Endodermal cell (in vitro differentiated cells): ENCODE data around the gene DZANK1. TPM values are rescaled to one million over a fixed set of nuclear protein-coding genes. Genes with fewer than 3 reads are reported as not detected.

Experiments
- DNase-seq: peaks from one replicate; pipeline ENCODE4 v3.0.0-alpha.2; 2017
- H3K27ac ChIP-seq: 2 replicates; pipeline ENCODE4 v1.5.1; 2013; ENCODE audit warnings: mild to moderate bottlenecking, low read depth, low read length, moderate library complexity
- H3K27me3 ChIP-seq: 2 replicates; pipeline ENCODE4 v1.6.1; 2013; ENCODE audit warnings: mild to moderate bottlenecking, low read length, moderate library complexity; ENCODE audit not compliant: insufficient read depth, control insufficient read depth, poor library complexity, severe bottlenecking
- H3K36me3 ChIP-seq: 2 replicates; pipeline ENCODE4 v1.7.0; 2013; ENCODE audit warnings: mild to moderate bottlenecking, low read length, moderate library complexity; ENCODE audit not compliant: control insufficient read depth, insufficient read depth
- H3K4me1 ChIP-seq: one replicate; pipeline ENCODE4 v1.7.0; 2013; ENCODE audit warnings: low read length; ENCODE audit not compliant: control insufficient read depth, insufficient read depth
- H3K4me3 ChIP-seq: 2 replicates; pipeline ENCODE4 v1.5.1; 2013; ENCODE audit warnings: mild to moderate bottlenecking, low read length, moderate library complexity
- H3K9ac ChIP-seq: 2 replicates; pipeline ENCODE4 v1.6.1; 2013; ENCODE audit warnings: mild to moderate bottlenecking, low read length, moderate library complexity; ENCODE audit not compliant: poor library complexity, severe bottlenecking; ENCODE audit errors: extremely low read depth
- H3K9me3 ChIP-seq: 2 replicates; pipeline ENCODE4 v1.6.1; 2013; ENCODE audit warnings: mild to moderate bottlenecking, low read length, moderate library complexity; ENCODE audit not compliant: control insufficient read depth
- H3K27ac Mint-ChIP-seq: 2 replicates; pipeline ENCODE4 v1.8.0; 2020; ENCODE audit warnings: mixed read lengths
- H3K27me3 Mint-ChIP-seq: 2 replicates; pipeline ENCODE4 v1.8.0; 2021; ENCODE audit warnings: mild to moderate bottlenecking, mixed read lengths; ENCODE audit not compliant: insufficient read depth
- H3K36me3 Mint-ChIP-seq: 2 replicates; pipeline ENCODE4 v1.8.0; 2020; ENCODE audit warnings: low read depth, mixed read lengths
- H3K4me1 Mint-ChIP-seq: 2 replicates; pipeline ENCODE4 v1.8.0; 2020; ENCODE audit warnings: mixed read lengths
- H3K4me3 Mint-ChIP-seq: 2 replicates; pipeline ENCODE4 v1.8.0; 2020; ENCODE audit warnings: mild to moderate bottlenecking, moderate library complexity, mixed read lengths
- H3K9me3 Mint-ChIP-seq: 2 replicates; pipeline ENCODE4 v1.8.0; 2020; ENCODE audit warnings: mild to moderate bottlenecking, mixed read lengths
- CTCF ChIP-seq: fragments of 200-600 bp; sonication (generic); conservative IDR thresholded peaks from 2 replicates; pipeline ENCODE4 v1.5.0; 2021; ENCODE audit warnings: antibody characterized with exemption, mild to moderate bottlenecking
- WGBS, 2 experiments: methylation state at CpG; one replicate each; pipeline versions ENCODE4 v1.1.5 to v1.1.7; 2013; ENCODE audit warnings: missing lambda C conversion rate in 2 of 2, mixed read lengths in 1 of 2; ENCODE audit not compliant: insufficient coverage in 1 of 2, insufficient read length in 1 of 2; 5-methylcytosine and 5-hydroxymethylcytosine counted together
- total RNA-seq, 2 donors: library from RNA; stranded (reverse); fragmentation: NEBNext Ultra II Directional in 1 of 2; extraction: Animal tissue kit (Norgen Biotek cat#: 25700) in 1 of 2; gene quantifications; 2 replicates in 1 of 2; 3 replicates in 1 of 2; pipeline ENCODE4 v1.2.1, GENCODE V29; 2021

DZANK1 gene
- total RNA-seq, 2 donors from 2014 or later = 14.8 to 18.8 TPM

GRCh38 chr20:18431206-18431605 lies 35.6 kb downstream of the DZANK1 start:
- no peak overlapping the region for H3K27ac ChIP-seq
- no peaks in the 10 kb centered on the region for H3K4me1 ChIP-seq
- no peaks in the 10 kb centered on the region for H3K27me3 ChIP-seq
- Mint-ChIP-seq H3K9me3 (no peaks in the 10 kb centered on the region), H3K27me3 (no peaks in the 10 kb centered on the region), H3K27ac (no peak overlapping the region), H3K4me1 (no peaks in the 10 kb centered on the region), H3K4me3 (no peak overlapping the region), H3K36me3 (peaks cover 1% of the 10 kb centered on the region)
- peak; percentile 63 for DNase-seq
- WGBS, 2 experiments = 85 to 98% methylated on average over 6 of the region's 6 CpGs
- H3K36me3 ChIP-seq = no peaks in the 10 kb centered on the region
- no peak overlapping the region for H3K4me3 ChIP-seq
- peak; percentile 35 for TF ChIP-seq CTCF
- no peak overlapping the region for H3K9ac ChIP-seq
- no peaks in the 10 kb centered on the region for H3K9me3 ChIP-seq

- H3K27me3 ChIP-seq = no peaks in the 10 kb centered on the region
- WGBS, 2 experiments = 93 to 98% methylated on average over 6 to 8 of the region's 9 CpGs
- H3K27ac ChIP-seq = no peak overlapping the region
- H3K4me3 Mint-ChIP-seq = no peak overlapping the region
- no peaks in the 10 kb centered on the region for H3K4me1 Mint-ChIP-seq
- H3K9me3 Mint-ChIP-seq = no peaks in the 10 kb centered on the region
- no peak for TF ChIP-seq CTCF
- H3K27me3 Mint-ChIP-seq = no peaks in the 10 kb centered on the region
- H3K9me3 ChIP-seq = no peaks in the 10 kb centered on the region
- no peak overlapping the region for H3K4me3 ChIP-seq
- peaks cover 1% of the 10 kb centered on the region for H3K36me3 Mint-ChIP-seq
- no peak overlapping the region for H3K9ac ChIP-seq
- H3K36me3 ChIP-seq = no peaks in the 10 kb centered on the region
- H3K27ac Mint-ChIP-seq = no peak overlapping the region
- no peak for DNase-seq
- H3K4me1 ChIP-seq = no peaks in the 10 kb centered on the region
Measured at GRCh38 chr20:18430172-18430826, 36.5 kb downstream of the DZANK1 start.

DNA sequence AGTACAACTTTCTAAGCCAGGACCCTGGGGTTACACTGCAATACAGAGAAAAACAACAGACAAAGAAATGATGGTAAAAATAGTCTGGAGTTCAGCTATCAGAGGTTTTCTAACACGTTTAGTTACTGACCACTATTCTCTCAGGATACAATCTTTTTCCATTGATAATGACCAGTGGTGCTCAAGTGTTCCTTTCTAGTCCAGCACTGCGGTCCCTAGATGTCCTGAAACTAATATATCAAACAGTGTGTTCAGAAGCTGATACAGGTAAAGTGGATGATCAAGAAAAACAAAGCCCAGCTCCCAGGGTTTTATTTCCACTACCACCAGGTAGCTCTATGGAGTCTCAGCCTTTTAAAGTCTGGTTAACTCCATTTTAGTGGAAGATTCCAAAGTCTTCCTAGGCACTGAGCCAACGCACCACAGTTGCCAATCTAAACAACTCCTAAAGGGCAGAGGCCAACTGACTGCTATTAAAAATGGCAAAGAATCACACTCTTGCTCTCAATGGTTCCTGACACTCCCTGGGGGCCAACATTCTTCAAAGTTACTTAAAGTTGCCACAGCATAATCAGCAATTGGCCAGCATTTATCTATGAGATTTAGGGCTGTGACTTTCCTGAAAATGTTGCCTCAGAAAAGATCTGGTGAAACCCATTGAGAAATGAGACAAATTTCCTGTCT lies 38.2 kb downstream of the DZANK1 start:
- no peaks in the 10 kb centered on the region for H3K27me3 ChIP-seq
- H3K9ac ChIP-seq = no peak overlapping the region
- H3K27ac ChIP-seq = no peak overlapping the region
- no peaks in the 10 kb centered on the region for H3K4me1 ChIP-seq
- no peaks in the 10 kb centered on the region for H3K36me3 ChIP-seq
- H3K4me3 Mint-ChIP-seq = no peak overlapping the region
- H3K9me3 Mint-ChIP-seq = no peaks in the 10 kb centered on the region
- no peaks in the 10 kb centered on the region for H3K36me3 Mint-ChIP-seq
- H3K4me3 ChIP-seq = no peak overlapping the region
- no peak for TF ChIP-seq CTCF
- 87 to 96% methylated on average over 3 of the region's 3 CpGs for WGBS, 2 experiments
- no peaks in the 10 kb centered on the region for H3K9me3 ChIP-seq
- DNase-seq = no peak
- H3K27ac Mint-ChIP-seq = no peak overlapping the region
- no peaks in the 10 kb centered on the region for H3K27me3 Mint-ChIP-seq
- no peaks in the 10 kb centered on the region for H3K4me1 Mint-ChIP-seq
